Measurements from ENCODE around the gene TUSC2.

DNA sequence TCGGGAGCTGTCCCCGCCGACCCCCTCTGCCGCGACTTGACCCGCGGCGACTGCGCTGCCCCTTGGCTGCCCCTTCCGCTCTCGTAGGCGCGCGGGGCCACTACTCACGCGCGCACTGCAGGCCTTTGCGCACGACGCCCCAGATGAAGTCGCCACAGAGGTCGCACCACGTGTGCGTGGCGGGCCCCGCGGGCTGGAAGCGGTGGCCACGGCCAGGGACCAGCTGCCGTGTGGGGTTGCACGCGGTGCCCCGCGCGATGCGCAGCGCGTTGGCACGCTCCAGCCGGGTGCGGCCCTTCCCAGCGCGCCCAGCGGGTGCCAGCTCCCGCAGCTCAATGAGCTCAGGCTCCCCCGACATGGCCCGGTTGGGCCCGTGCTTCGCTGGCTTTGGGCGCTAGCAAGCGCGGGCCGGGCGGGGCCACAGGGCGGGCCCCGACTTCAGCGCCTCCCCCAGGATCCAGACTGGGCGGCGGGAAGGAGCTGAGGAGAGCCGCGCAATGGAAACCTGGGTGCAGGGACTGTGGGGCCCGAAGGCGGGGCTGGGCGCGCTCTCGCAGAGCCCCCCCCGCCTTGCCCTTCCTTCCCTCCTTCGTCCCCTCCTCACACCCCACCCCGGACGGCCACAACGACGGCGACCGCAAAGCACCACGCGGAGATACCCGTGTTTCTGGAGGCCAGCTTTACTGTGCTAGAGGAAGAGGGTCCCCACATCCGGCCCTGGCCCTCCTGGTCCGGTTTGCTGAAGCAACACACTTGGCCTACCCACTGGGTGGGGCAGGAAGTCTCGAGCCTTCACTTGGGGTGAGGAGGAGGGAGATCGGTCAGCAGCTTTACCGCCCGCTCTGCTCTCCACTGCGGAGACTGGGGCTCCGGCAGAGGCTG, 12.7 kb upstream of the TUSC2 start, which contains the start of gene RASSF1:
- TF ChIP-seq CTCF (conservative IDR thresholded peaks at IDR 0.05; ENCODE audit: low read depth in 2 of 2) (no peak), EZH2phosphoT487 (IDR thresholded peaks at IDR 0.05; ENCODE audit: unreplicated experiment) (peak; percentile 64), NANOG (IDR thresholded peaks at IDR 0.05; ENCODE audit: borderline replicate concordance) (no peak), JUNB (IDR thresholded peaks at IDR 0.05; ENCODE audit: unreplicated experiment) (no peak), CREB1 (CRISPR knock-in tag; IDR thresholded peaks at IDR 0.05; ENCODE audit: low read depth) (no peak), POLR2AphosphoS5 (IDR thresholded peaks at IDR 0.05; ENCODE audit: low read depth) (peak; percentile 56; the same call in 1 of the 2 replicates)

All from GM23338 (cell line).